Hindlimb muscle (tissue), 1 donor: ENCODE data around the gene OTUD7B. TPM values are rescaled to one million over a fixed set of nuclear protein-coding genes. Genes with fewer than 3 reads are reported as not detected.
"Not testable (repeated sequence)": the region's sequence is repeated elsewhere in the genome, so short reads cannot be mapped to it uniquely, and the experiment has no call there.

Source experiments
- DNase-seq: peaks from one replicate; pipeline ENCODE4 v3.0.0-alpha.2; 2013
- polyA plus RNA-seq: library from polyadenylated mRNA; unstranded; fragments of 120-200 nt; gene quantifications from one replicate; pipeline ENCODE4 v1.2.1, GENCODE V29; 2013; ENCODE audit not compliant: insufficient read length

OTUD7B gene
- polyA plus RNA-seq, 1 donor, result 14.6 TPM

DNA sequence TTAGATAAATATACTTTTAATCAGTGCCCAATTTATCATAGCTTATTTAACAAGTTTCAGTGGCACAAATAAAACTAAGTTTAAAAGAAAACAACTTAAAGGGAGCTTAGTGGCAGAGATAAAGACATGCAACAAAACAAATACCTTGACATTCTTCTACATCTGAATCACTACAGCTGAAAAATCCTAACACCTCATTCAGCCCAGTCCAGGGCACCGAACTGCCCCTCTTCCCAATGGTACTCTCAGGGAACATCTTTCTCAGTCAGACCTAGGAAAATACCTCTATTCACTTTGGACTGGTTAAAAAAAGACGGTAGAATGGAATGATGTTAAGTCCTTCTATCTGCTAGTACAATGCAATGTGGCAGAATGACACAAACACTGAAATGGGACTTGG lies 8.3 kb downstream of the OTUD7B start:
- DNase-seq, result no peak

DNA sequence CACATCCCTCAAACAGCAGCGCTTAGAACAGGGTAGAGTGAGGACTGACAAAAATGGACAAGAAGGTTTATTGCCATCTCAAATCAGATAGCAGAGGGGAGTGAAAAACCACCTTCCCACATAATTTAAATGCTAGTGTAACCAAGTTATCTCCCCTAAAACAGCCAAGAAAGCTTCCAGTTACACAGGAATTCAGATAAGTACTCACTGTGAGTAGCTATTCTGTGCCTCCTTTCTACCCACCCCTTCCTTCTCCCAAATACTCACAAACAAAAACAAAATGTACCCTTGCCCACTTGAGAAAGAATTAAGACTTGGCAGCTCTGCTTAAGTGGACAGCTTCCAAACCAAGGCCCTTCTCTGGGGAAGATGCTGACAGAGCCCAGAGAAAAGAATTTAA lies 9.1 kb downstream of the OTUD7B start:
- no peak for DNase-seq

GRCh38 chr1:149997585-149998262 lies 12.8 kb downstream of the OTUD7B start:
- DNase-seq, result peak; percentile 23

- DNase-seq, result no peak
Observed at GRCh38 chr1:149995927-149996326, 14.6 kb downstream of the OTUD7B start.

GRCh38 chr1:149993764-149994163 lies 16.8 kb downstream of the OTUD7B start:
- no peak for DNase-seq

GRCh38 chr1:149993181-149993580 lies 17.3 kb downstream of the OTUD7B start:
- no peak for DNase-seq

DNA sequence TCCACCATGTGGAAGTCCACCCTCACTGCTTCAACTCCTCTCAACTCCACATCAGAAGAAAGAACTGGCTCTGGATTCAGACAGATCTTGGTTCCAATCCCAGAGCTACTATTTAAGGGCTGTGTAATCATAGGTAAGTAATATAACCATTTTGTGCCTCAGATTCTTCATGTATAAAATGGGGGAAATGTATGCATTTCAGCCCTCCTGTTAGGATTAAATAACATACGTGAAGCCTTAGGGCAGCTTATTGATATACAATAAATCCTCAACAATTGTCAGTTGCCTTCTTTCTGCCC lies 23.3 kb downstream of the OTUD7B start:
- DNase-seq, result no peak

DNA sequence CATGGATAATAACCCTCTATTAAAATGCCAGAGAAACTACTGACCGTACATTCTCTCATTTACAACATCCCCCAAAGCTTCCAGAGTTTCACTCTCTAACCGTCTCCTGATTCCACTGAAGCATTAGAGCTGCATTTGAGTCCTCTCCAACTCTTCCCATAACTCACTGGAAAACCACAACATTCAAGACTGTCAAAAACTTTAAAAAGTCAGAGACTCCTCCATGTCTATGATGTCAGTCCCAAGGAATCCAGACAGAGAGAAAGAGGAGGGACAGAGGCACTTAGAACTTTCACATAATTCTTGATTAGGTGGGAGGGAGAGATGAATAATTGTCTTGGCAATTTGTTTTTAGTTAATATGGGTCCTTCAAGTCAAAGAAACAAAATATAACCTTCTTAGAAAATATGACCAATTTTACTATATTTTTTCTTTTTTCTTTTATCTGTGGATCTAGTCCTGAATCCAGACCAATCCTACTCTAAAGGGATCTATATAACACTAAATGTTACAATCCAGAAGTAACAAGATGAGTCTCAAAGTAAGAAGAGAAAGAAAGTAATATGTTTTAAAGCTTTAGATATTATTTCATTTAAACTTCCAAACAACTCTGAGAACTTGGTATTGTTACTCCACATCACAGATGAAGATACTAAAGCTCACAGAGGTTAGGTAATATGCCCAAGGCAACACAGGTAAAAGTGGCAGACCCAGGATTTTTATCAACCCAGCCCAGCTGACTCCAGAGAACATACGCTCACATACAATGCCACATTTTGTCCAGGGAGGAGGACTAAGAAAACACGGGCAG lies 23.8 kb downstream of the OTUD7B start:
- DNase-seq, result peak; percentile 23

DNA sequence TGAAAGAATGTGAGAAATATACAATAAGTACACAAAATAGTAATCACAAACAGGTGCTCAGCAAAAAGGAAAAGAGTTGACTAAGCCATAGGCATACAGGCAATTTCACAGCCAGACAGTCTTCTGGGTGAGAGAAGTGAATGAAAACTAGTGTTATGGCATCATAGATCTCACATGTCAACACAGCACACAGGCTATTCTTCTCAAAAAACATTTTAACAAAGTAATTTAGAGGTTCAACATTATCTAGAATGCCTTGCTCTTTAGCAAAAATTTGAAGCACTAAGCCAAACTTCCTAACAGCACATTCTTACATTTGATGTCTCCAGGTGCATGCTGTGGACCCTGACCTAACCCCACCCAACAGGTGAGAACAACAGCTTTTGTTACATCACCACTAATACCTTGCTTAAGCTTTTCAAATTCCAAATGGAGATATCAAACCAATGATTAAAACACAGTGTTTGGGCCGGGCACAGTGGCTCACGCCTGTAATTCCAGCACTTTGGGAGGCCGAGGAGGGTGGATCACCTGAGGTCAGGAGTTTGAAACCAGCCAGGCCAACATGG lies 30.5 kb downstream of the OTUD7B start:
- no peak for DNase-seq

DNA sequence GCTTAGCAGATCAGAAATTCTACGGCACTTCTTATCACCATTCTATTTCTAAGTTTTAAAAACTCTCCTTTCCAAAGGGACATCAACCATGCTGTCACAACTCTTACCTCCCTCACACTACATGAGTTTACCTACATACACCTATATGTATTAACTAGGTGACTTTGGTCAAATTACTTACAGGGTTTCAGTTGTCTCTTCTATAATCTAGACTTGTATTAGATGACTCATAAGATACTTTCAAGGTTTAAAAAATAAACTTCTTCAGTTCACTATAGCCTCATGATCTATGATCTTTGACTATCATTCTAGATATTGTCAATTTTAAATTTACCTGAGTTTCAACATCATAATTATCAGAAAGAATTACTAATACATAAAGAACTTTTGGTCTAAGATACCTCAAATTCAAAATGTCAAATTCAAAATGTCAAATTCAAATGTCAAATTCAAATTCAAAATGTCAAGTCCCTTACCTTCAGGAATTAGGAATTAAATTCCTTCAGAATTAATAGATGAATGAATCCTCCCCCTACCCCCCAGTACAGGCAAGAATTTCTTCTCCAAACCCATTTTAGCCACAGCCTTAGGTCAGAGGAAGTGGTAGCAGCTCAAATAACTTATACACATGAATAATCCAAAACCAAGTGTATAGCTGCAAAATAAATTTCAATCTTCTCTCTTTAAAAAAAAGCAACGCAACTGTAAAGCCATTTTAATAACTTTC lies 31.1 kb downstream of the OTUD7B start:
- no peak for DNase-seq

- no peak for DNase-seq
Observed at GRCh38 chr1:149978547-149979023, 31.9 kb downstream of the OTUD7B start.

DNA sequence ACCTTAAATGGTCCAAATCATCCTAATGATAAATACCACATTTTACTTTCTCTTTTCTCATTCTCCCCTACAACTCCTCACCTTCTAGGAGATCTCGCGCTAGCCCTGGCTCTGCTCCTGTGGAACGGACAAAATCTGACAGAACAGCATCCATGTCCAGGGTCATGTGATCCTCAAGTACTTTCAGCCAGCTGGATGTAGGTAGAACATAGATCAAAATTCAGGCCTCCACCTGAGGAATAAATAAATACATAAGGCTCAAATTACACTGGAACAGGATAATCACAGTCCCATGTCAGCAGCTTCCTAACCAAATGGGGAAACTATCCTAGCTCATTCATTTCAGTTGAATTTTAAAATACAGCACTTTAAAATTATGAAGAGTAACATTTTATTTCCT lies 33.2 kb downstream of the OTUD7B start:
- no peak for DNase-seq

- no peak for DNase-seq
Observed at GRCh38 chr1:149972547-149972946, 38.0 kb downstream of the OTUD7B start.

DNA sequence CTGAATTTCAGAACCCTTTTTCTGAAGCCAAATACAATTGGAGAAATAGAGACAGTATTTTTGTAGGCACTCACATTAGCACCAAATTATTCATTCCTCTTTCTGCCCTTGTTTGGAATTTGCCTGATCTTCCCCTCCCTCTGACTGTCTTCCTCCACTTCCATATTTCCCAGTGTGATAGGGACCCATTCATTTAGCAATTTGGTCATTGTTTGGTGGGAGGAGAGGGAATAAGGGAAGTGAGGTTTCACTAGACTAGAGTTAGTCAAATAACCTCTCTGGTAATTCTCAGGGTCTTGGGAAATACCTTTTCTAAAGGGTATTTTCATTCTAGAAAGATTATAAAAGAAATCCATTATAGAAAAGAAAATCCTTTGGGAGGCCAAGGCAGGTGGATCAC lies 42.9 kb downstream of the OTUD7B start:
- DNase-seq, result no peak

DNA sequence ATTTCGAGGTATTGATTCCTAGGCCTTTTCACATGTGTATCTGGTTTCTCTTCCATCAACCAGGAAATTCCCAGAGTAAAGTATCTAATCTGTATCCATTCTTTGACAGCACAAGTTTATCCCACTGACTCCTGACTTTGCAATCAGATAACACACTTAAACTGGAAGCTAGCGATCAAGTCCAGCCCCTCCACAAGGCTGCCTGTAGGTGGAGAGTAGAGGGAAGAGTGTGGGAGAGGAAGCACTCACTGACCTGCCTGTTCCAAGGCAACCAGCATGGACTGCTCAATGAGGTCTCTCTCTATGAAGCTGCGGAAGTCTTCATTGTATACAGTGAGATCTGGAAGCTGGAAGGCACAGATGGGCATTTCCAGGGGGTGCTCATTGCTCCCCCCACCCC lies 43.5 kb downstream of the OTUD7B start:
- DNase-seq, result no peak

GRCh38 chr1:149966405-149966804 lies 44.1 kb downstream of the OTUD7B start:
- no peak for DNase-seq

- no peak for DNase-seq
Observed at GRCh38 chr1:149965440-149965839, 45.1 kb downstream of the OTUD7B start.

DNA sequence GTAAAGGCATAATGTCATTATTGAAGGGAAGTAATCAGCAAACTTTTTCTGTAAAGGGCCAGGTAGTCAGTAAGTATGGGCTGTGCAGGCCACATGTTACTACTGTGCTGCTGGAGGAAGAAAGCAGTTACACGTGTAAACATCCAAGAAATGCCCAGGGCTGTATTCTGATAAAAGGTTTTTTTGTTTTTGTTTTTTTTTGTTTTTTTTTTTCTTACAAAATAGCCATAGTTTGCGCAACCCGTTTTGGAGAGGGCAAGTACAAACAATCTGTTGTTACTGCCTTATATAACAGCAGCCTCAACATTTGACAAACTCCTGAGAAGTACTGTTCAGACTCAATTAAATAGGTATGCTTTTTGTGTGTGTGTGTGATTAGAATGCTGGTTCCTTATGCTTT lies 47.2 kb downstream of the OTUD7B start:
- no peak for DNase-seq

GRCh38 chr1:149962736-149963135 lies 47.8 kb downstream of the OTUD7B start:
- DNase-seq, result no peak

DNA sequence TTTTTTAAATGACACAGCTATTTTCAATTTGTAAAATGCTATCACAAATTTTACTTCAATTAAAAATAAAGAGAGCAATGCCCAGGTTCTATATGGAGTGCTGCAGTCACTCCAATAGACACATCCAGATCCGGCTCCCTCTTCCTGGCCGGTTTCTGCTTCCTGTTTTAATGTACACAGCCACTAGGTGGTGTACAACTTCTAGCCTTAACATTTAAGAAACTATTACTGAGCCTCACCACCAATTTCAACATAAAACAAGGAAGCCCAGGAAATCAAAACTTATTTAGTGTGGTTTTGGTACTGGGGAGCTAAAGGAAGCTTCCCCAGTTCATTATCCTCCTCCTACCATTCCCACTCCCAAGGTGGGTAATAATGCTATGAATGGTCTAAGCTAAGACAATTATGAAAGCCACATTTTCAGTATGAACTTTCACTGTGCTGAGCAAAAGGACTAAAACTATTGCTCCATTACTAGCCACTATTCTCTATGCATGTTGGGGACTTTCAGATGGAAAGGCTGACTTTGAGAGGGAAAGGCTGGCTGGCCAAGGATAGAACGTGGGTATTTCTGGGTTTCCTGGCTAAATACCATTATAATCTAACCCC lies 48.4 kb downstream of the OTUD7B start:
- DNase-seq, result peak; percentile 69

GRCh38 chr1:149957548-149957947 lies 53.0 kb downstream of the OTUD7B start:
- DNase-seq, result not testable (repeated sequence)

DNA sequence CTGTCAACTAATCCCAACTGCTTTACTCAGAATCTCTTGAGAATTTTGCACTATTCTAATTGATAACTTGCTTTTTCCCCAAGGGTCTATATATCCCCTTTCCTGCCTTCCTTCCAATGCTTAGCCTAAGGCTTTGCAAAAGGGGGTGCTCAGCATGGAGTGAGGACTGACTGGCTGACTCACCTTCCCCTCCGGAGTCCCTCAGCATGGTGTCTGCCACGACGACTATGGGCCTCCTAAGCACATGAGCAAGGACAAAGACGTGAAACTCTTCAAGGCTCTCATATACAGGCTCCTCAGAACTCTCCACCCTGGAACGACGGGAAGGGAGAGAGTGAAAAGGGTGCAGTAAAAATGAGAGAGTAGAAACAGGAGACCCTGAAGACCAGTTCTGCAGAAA lies 60.6 kb downstream of the OTUD7B start:
- DNase-seq, result no peak

DNA sequence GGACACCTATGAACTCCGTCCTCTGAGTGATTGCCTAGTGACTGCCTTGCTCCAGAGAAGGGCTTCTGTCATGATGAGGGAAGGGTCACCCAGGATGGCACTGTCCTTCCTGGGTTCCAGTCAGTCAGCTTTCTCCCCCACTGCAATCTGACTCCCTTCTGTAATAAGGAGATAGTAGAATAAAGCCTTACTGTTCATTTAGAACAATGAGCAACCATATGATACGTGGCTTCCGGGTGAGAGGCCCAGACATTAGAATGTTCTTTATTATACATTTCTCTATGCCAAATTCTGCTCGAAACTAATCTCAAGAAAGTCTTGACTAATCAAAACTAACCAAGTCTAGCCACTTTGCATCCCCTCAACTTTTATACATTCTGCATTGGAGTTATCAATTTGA lies 65.3 kb downstream of the OTUD7B start:
- DNase-seq, result no peak
